Skeletal muscle satellite cell (primary cell): ENCODE data around the gene TFDP2.
"Not testable (repeated sequence)": the region's sequence is repeated elsewhere in the genome, so short reads cannot be mapped to it uniquely, and the experiment has no call there.

Experiments used
- H3K27me3 ChIP-seq: 2 replicates; pipeline ENCODE4 v1.7.0; 2013; ENCODE audit warnings: low read length; ENCODE audit not compliant: control insufficient read depth, insufficient read depth
- H3K36me3 ChIP-seq: 2 replicates; pipeline ENCODE4 v1.7.0; 2013; ENCODE audit warnings: mild to moderate bottlenecking, control low read depth, low read length; ENCODE audit not compliant: insufficient read depth
- H3K4me1 ChIP-seq: 2 replicates; pipeline ENCODE4 v1.7.0; 2013; ENCODE audit warnings: low read length; ENCODE audit not compliant: control insufficient read depth, insufficient read depth
- H3K4me2 ChIP-seq: 2 replicates; pipeline ENCODE4 v1.7.0; 2013; ENCODE audit warnings: mild to moderate bottlenecking, low read length
- H3K4me3 ChIP-seq: 2 replicates; pipeline ENCODE4 v1.7.0; 2013; ENCODE audit warnings: low read length
- H3K9ac ChIP-seq: 2 replicates; pipeline ENCODE4 v1.7.0; 2013; ENCODE audit warnings: mild to moderate bottlenecking, low read depth, low read length, moderate library complexity
- H3K9me3 ChIP-seq: replicated peaks from 2 replicates; pipeline ENCODE4 v1.7.0; 2013; ENCODE audit warnings: mild to moderate bottlenecking, control low read depth, low read length

The TFDP2 gene

GRCh38 chr3:141933421-141934300 is 215.7 kb downstream of the TFDP2 start:
- H3K9ac ChIP-seq = no peak overlapping the region
- H3K4me1 ChIP-seq = no peaks in the 10 kb centered on the region
- no peaks in the 10 kb centered on the region for H3K9me3 ChIP-seq
- H3K27me3 ChIP-seq = no peaks in the 10 kb centered on the region
- no peaks in the 10 kb centered on the region for H3K36me3 ChIP-seq
- no peak overlapping the region for H3K4me3 ChIP-seq
- no peak overlapping the region for H3K4me2 ChIP-seq

- H3K36me3 ChIP-seq = peaks cover 11% of the 10 kb centered on the region
- no peak overlapping the region for H3K9ac ChIP-seq
- no peaks in the 10 kb centered on the region for H3K4me1 ChIP-seq
- no peaks in the 10 kb centered on the region for H3K27me3 ChIP-seq
- H3K4me2 ChIP-seq = no peak overlapping the region
- no peaks in the 10 kb centered on the region for H3K9me3 ChIP-seq
- no peak overlapping the region for H3K4me3 ChIP-seq
Measured at GRCh38 chr3:141930801-141931200, 218.5 kb downstream of the TFDP2 start.

- peaks cover 16% of the 10 kb centered on the region for H3K36me3 ChIP-seq
- no peaks in the 10 kb centered on the region for H3K4me1 ChIP-seq
- H3K4me2 ChIP-seq = no peak overlapping the region
- H3K27me3 ChIP-seq = no peaks in the 10 kb centered on the region
- no peak overlapping the region for H3K9ac ChIP-seq
- H3K4me3 ChIP-seq = no peak overlapping the region
- H3K9me3 ChIP-seq = no peaks in the 10 kb centered on the region
Measured at GRCh38 chr3:141929341-141929995, 219.9 kb downstream of the TFDP2 start.

GRCh38 chr3:141928631-141929270 is 220.6 kb downstream of the TFDP2 start:
- H3K9ac ChIP-seq = no peak overlapping the region

GRCh38 chr3:141926929-141927328 is 222.4 kb downstream of the TFDP2 start:
- Histone ChIP-seq H3K4me1 (no peaks in the 10 kb centered on the region), H3K27me3 (no peaks in the 10 kb centered on the region), H3K9ac (no peak overlapping the region), H3K4me2 (no peak overlapping the region), H3K9me3 (no peaks in the 10 kb centered on the region), H3K4me3 (no peak overlapping the region), H3K36me3 (peaks cover 26% of the 10 kb centered on the region)

More at GRCh38 chr3:141928631-141929270, 220.6 kb downstream of the TFDP2 start:
- Histone ChIP-seq H3K27me3 (no peaks in the 10 kb centered on the region), H3K4me1 (no peaks in the 10 kb centered on the region), H3K4me3 (no peak overlapping the region), H3K4me2 (no peak overlapping the region), H3K9me3 (no peaks in the 10 kb centered on the region), H3K36me3 (peaks cover 16% of the 10 kb centered on the region)

- not testable (repeated sequence) for H3K9ac ChIP-seq, H3K4me3 ChIP-seq, H3K4me1 ChIP-seq, H3K4me2 ChIP-seq, H3K9me3 ChIP-seq, H3K27me3 ChIP-seq
- H3K36me3 ChIP-seq = peaks cover 34% of the 10 kb centered on the region
Measured at GRCh38 chr3:141925677-141926076, 223.7 kb downstream of the TFDP2 start.

GRCh38 chr3:141921316-141921715 is 228.0 kb downstream of the TFDP2 start:
- Histone ChIP-seq H3K4me1 (no peaks in the 10 kb centered on the region), H3K4me3 (no peak overlapping the region), H3K36me3 (peaks cover 37% of the 10 kb centered on the region), H3K27me3 (no peaks in the 10 kb centered on the region), H3K9ac (no peak overlapping the region), H3K4me2 (no peak overlapping the region), H3K9me3 (no peaks in the 10 kb centered on the region)

- Histone ChIP-seq H3K9me3 (no peaks in the 10 kb centered on the region), H3K27me3 (no peaks in the 10 kb centered on the region), H3K36me3 (peaks cover 41% of the 10 kb centered on the region), H3K4me2 (no peak overlapping the region), H3K9ac (no peak overlapping the region), H3K4me3 (no peak overlapping the region), H3K4me1 (no peaks in the 10 kb centered on the region)
Measured at GRCh38 chr3:141920701-141921100, 228.6 kb downstream of the TFDP2 start.

- Histone ChIP-seq H3K36me3 (peaks cover 23% of the 10 kb centered on the region), H3K4me2 (no peak overlapping the region), H3K9me3 (no peaks in the 10 kb centered on the region), H3K27me3 (no peaks in the 10 kb centered on the region), H3K4me1 (no peaks in the 10 kb centered on the region), H3K9ac (no peak overlapping the region), H3K4me3 (no peak overlapping the region)
Measured at GRCh38 chr3:141915766-141916165, 233.6 kb downstream of the TFDP2 start.

- Histone ChIP-seq H3K36me3 (peaks cover 22% of the 10 kb centered on the region), H3K27me3 (no peaks in the 10 kb centered on the region), H3K9me3 (no peaks in the 10 kb centered on the region), H3K4me2 (no peak overlapping the region), H3K4me1 (no peaks in the 10 kb centered on the region), H3K9ac (no peak overlapping the region), H3K4me3 (no peak overlapping the region)
Measured at GRCh38 chr3:141915016-141915415, 234.3 kb downstream of the TFDP2 start.

- H3K9me3 ChIP-seq = no peaks in the 10 kb centered on the region
- H3K9ac ChIP-seq = no peak overlapping the region
- peaks cover 21% of the 10 kb centered on the region for H3K36me3 ChIP-seq
- H3K4me1 ChIP-seq = no peaks in the 10 kb centered on the region
- H3K4me2 ChIP-seq = no peak overlapping the region
- H3K4me3 ChIP-seq = no peak overlapping the region
- no peaks in the 10 kb centered on the region for H3K27me3 ChIP-seq
Measured at GRCh38 chr3:141914311-141914710, 235.0 kb downstream of the TFDP2 start.
